Ovary (tissue), 3 donors: ENCODE measurements around the gene RGS19.

ENCODE experiments used
- CTCF ChIP-seq, 3 donors: fragments of 450-650 bp in 2 of 3; fragments of 200-600 bp in 1 of 3; IDR thresholded peaks; one replicate each; pipeline versions ENCODE4 v1.5.1 to v1.8.0; 2016 to 2022; ENCODE audit warnings: antibody characterized with exemption in 3 of 3, mild to moderate bottlenecking in 1 of 3
- POLR2A ChIP-seq: fragments of 450-650 bp; IDR thresholded peaks from one replicate; pipeline ENCODE4 v1.6.1; 2017; ENCODE audit warnings: antibody characterized with exemption, mild to moderate bottlenecking, moderate library complexity
- donor health status: DM: no; HTN: no; CAD: no.

- TF ChIP-seq CTCF (IDR thresholded peaks at IDR 0.05) (no peak), POLR2A (no peak)
These were observed 22.8 kb downstream of the RGS19 start for GRCh38 chr20:64056639-64056888.
